Muscle layer of colon (tissue), 2 donors: ENCODE measurements around the gene RPL22.

ENCODE experiments used
- H3K27ac ChIP-seq: one replicate; pipeline ENCODE4 v1.7.0; 2013; ENCODE audit warnings: low read depth, mild to moderate bottlenecking, low read length, moderate library complexity
- H3K27me3 ChIP-seq, 2 donors: one replicate each; pipeline ENCODE4 v1.7.0; 2013; ENCODE audit warnings: low read length in 2 of 2, mild to moderate bottlenecking in 2 of 2; ENCODE audit not compliant: insufficient read depth in 2 of 2, control insufficient read depth in 1 of 2
- H3K36me3 ChIP-seq: one replicate; pipeline ENCODE4 v1.7.0; 2013; ENCODE audit warnings: mild to moderate bottlenecking, low read length; ENCODE audit not compliant: insufficient read depth
- H3K4me1 ChIP-seq: one replicate; pipeline ENCODE4 v1.7.0; 2013; ENCODE audit warnings: mild to moderate bottlenecking, low read length; ENCODE audit not compliant: insufficient read depth
- H3K4me3 ChIP-seq, 2 donors: one replicate each; pipeline ENCODE4 v1.7.0; 2013; ENCODE audit warnings: low read length in 2 of 2, low read depth in 1 of 2, mild to moderate bottlenecking in 1 of 2, moderate library complexity in 1 of 2
- H3K9ac ChIP-seq: one replicate; pipeline ENCODE4 v1.7.0; 2013; ENCODE audit warnings: low read length
- H3K9me3 ChIP-seq: one replicate; pipeline ENCODE4 v1.7.0; 2013; ENCODE audit warnings: mild to moderate bottlenecking, low read length
- donor health status: abdominal sarcoma.
- donor health status: Adenocarcinoma of cecum.

RPL22 gene

GRCh38 chr1:6199298-6200187, at the start of gene RPL22:
Gene RPL22 (minus strand): TSS chr1:6199595. CDS start chr1:6199573, 22 bp downstream.
- Histone ChIP-seq H3K9ac (peak within 1 kb of the TSS; percentile 91), H3K4me3 (peak within 1 kb of the TSS; percentile 71 to 89), H3K9me3 (no peaks in the 10 kb centered on the region), H3K27me3 (no peaks in the 10 kb centered on the region), H3K4me1 (peaks cover 23% of the 10 kb centered on the region), H3K27ac (peak within 1 kb of the TSS; percentile 65), H3K36me3 (peaks cover 15% of the 10 kb centered on the region)

GRCh38 chr1:6248161-6248776, 48.9 kb upstream of the RPL22 start:
- Histone ChIP-seq H3K9ac (no peak overlapping the region), H3K27ac (no peak overlapping the region), H3K9me3 (no peaks in the 10 kb centered on the region), H3K27me3 (peaks cover 19 to 69% of the 10 kb centered on the region in 2 donors), H3K36me3 (no peaks in the 10 kb centered on the region), H3K4me3 (no peak overlapping the region), H3K4me1 (no peaks in the 10 kb centered on the region)

GRCh38 chr1:6247651-6248050, 48.3 kb upstream of the RPL22 start:
- Histone ChIP-seq H3K4me1 (no peaks in the 10 kb centered on the region), H3K4me3 (no peak overlapping the region), H3K36me3 (no peaks in the 10 kb centered on the region), H3K9me3 (no peaks in the 10 kb centered on the region), H3K9ac (no peak overlapping the region), H3K27ac (no peak overlapping the region), H3K27me3 (peaks cover 25 to 75% of the 10 kb centered on the region in 2 donors)

GRCh38 chr1:6246497-6247467, 47.4 kb upstream of the RPL22 start:
- H3K27ac ChIP-seq = no peak overlapping the region
- no peaks in the 10 kb centered on the region for H3K36me3 ChIP-seq
- H3K27me3 ChIP-seq = peaks cover 27 to 74% of the 10 kb centered on the region in 2 donors
- no peak overlapping the region for H3K9ac ChIP-seq
- no peaks in the 10 kb centered on the region for H3K4me1 ChIP-seq
- H3K4me3 ChIP-seq = no peak overlapping the region
- H3K9me3 ChIP-seq = no peaks in the 10 kb centered on the region

GRCh38 chr1:6245869-6246496, 46.6 kb upstream of the RPL22 start:
- Histone ChIP-seq H3K4me3 (no peak overlapping the region), H3K9me3 (no peaks in the 10 kb centered on the region), H3K27me3 (peaks cover 35 to 82% of the 10 kb centered on the region in 2 donors), H3K9ac (no peak overlapping the region), H3K27ac (no peak overlapping the region), H3K36me3 (no peaks in the 10 kb centered on the region), H3K4me1 (no peaks in the 10 kb centered on the region)

GRCh38 chr1:6245086-6245868, 45.9 kb upstream of the RPL22 start:
- H3K4me1 ChIP-seq = no peaks in the 10 kb centered on the region
- H3K9me3 ChIP-seq = no peaks in the 10 kb centered on the region
- no peak overlapping the region for H3K9ac ChIP-seq
- H3K27ac ChIP-seq = no peak overlapping the region
- no peak overlapping the region for H3K4me3 ChIP-seq
- no peaks in the 10 kb centered on the region for H3K36me3 ChIP-seq
- H3K27me3 ChIP-seq = peaks cover 41 to 89% of the 10 kb centered on the region in 2 donors

GRCh38 chr1:6244401-6245049, 45.1 kb upstream of the RPL22 start:
- Histone ChIP-seq H3K9ac (no peak overlapping the region), H3K36me3 (no peaks in the 10 kb centered on the region), H3K4me3 (no peak overlapping the region), H3K27ac (no peak overlapping the region), H3K4me1 (no peaks in the 10 kb centered on the region), H3K9me3 (no peaks in the 10 kb centered on the region), H3K27me3 (peaks cover 46 to 89% of the 10 kb centered on the region in 2 donors)

GRCh38 chr1:6243993-6244392, 44.6 kb upstream of the RPL22 start, which contains the start of gene HES3:
Gene HES3 (plus strand): TSS chr1:6244179. CDS start chr1:6244366, 187 bp downstream.
- peaks cover 51 to 91% of the 10 kb centered on the region in 2 donors for H3K27me3 ChIP-seq
- no peaks in the 10 kb centered on the region for H3K4me1 ChIP-seq
- H3K4me3 ChIP-seq = no peak within 1 kb of the TSS
- H3K36me3 ChIP-seq = no peaks in the 10 kb centered on the region
- no peak within 1 kb of the TSS for H3K9ac ChIP-seq
- no peaks in the 10 kb centered on the region for H3K9me3 ChIP-seq
- no peak within 1 kb of the TSS for H3K27ac ChIP-seq

GRCh38 chr1:6243053-6243834, 43.8 kb upstream of the RPL22 start:
- Histone ChIP-seq H3K27ac (no peak overlapping the region), H3K4me1 (no peaks in the 10 kb centered on the region), H3K27me3 (peaks cover 54 to 84% of the 10 kb centered on the region in 2 donors), H3K9ac (no peak overlapping the region), H3K4me3 (no peak overlapping the region), H3K36me3 (no peaks in the 10 kb centered on the region), H3K9me3 (no peaks in the 10 kb centered on the region)
